ENCODE data around the gene YWHAQ. TPM values are rescaled to one million over a fixed set of nuclear protein-coding genes. Genes with fewer than 3 reads are reported as not detected.
A peak's percentile ranks its signal among the peaks of the same experiment; 100 is the strongest.

YWHAQ gene
- total and polyA plus RNA-seq, 9 of the 15 experiments (the other 6 are each of a cell fraction or from before 2014, with no cell fraction given) = 63.1 to 359 (median 203) TPM

- TF ChIP-seq ZNF263 (CRISPR knock-in tag; IDR thresholded peaks at IDR 0.05; ENCODE audit: borderline replicate concordance) = peak; percentile 1; the same call in 1 of the 2 replicates
- TF ChIP-seq POLR2H (tag; IDR thresholded peaks at IDR 0.05; ENCODE audit: low read depth) = peak; percentile 90
- peak; percentile 53; the same call in 1 of the 2 replicates for TF ChIP-seq JUND (IDR thresholded peaks at IDR 0.05; ENCODE audit: borderline replicate concordance, low read depth, low read length)
- peak; percentile 47; the same call in 1 of the 3 replicates for TF ChIP-seq JUND (tag; IDR thresholded peaks at IDR 0.05; ENCODE audit: borderline replicate concordance, low read depth, low read length)
- no peak for TF ChIP-seq ZNF134 (CRISPR knock-in tag; conservative IDR thresholded peaks at IDR 0.05)
- no peak for TF ChIP-seq RFX7 (CRISPR knock-in tag; IDR thresholded peaks at IDR 0.05)
- peak; percentile 88 for TF ChIP-seq SUPT5H (IDR thresholded peaks at IDR 0.05)
- peak in 1 of 2 experiments; percentile 53; a peak in 2 of 4 replicates for TF ChIP-seq SRF (CRISPR knock-in tag; IDR thresholded peaks at IDR 0.05)
- 0 out of 4 replicates have a peak, but pooled peaks of 1 of the 2 experiments have one; percentile 56 for TF ChIP-seq BCLAF1 (IDR thresholded peaks at IDR 0.05; ENCODE audit: borderline replicate concordance in 1 of 2, control insufficient read depth in 1 of 2, low read depth in 2 of 2, low read length in 1 of 2)
- peak; percentile 56 for TF ChIP-seq NFIC (IDR thresholded peaks at IDR 0.05)
- TF ChIP-seq GTF2E2 (tag; IDR thresholded peaks at IDR 0.05) = 0 out of 2 replicates have a peak, but pooled peaks have one; percentile 61
- peak; percentile 84 to 89; a peak in 3 of 4 replicates for TF ChIP-seq SIN3A (IDR thresholded peaks at IDR 0.05; ENCODE audit: borderline replicate concordance in 2 of 2, control insufficient read depth in 1 of 2, low read depth in 2 of 2, low read length in 2 of 2)
- TF ChIP-seq BHLHE40 (IDR thresholded peaks at IDR 0.05; ENCODE audit: low read length) = peak; percentile 28; the same call in 1 of the 2 replicates
- no peak; the same call in 1 of the 2 replicates for TF ChIP-seq ZBTB12 (CRISPR knock-in tag; IDR thresholded peaks at IDR 0.05)
- peak; percentile 98 for TF ChIP-seq ZFX (CRISPR knock-in tag; IDR thresholded peaks at IDR 0.05)
- TF ChIP-seq CXXC5 (CRISPR knock-in tag; IDR thresholded peaks at IDR 0.05) = peak; percentile 94
- TF ChIP-seq ZNF347 (CRISPR knock-in tag; IDR thresholded peaks at IDR 0.05; ENCODE audit: low read depth) = no peak
- peak; percentile 95 for TF ChIP-seq VEZF1 (CRISPR knock-in tag; IDR thresholded peaks at IDR 0.05)
- TF ChIP-seq MAZ (CRISPR knock-in tag; conservative IDR thresholded peaks at IDR 0.05 in 1 of 2, IDR thresholded peaks at IDR 0.05 in 1 of 2) = peak; percentile 91 to 95
- TF ChIP-seq ETV6 (IDR thresholded peaks at IDR 0.05; ENCODE audit: borderline replicate concordance in 1 of 2, low read depth in 2 of 2, low read length in 1 of 2) = 0 out of 4 replicates have a peak, but pooled peaks of 1 of the 2 experiments have one; percentile 7
- no peak for TF ChIP-seq ETV6 (CRISPR knock-in tag; IDR thresholded peaks at IDR 0.05; ENCODE audit: borderline replicate concordance)
Measured at GRCh38 chr2:9555297-9556120, 75.3 kb downstream of the YWHAQ start, which contains the start of gene ADAM17 (continued).

Data from K562 (cell line).